Head of caudate nucleus (tissue), 42 donors: ENCODE results near the gene BLACAT1.
A peak's percentile ranks its signal among the peaks of the same experiment; 100 is the strongest.
"Not testable (repeated sequence)": the region's sequence is repeated elsewhere in the genome, so short reads cannot be mapped to it uniquely, and the experiment has no call there.

Experiments used
- DNase-seq, 42 donors: peaks; one replicate each; pipeline versions ENCODE4 v3.0.0 to v3.0.0-alpha.2; 2020 to 2021; ENCODE audit warnings: mixed read lengths in 7 of 42
- intact Hi-C: fragments of 100-400 bp; cut with DNase I; formaldehyde crosslinking; loops from one replicate; pipeline ENCODE4 v1.15.0; 2022

The BLACAT1 gene

GRCh38 chr1:205446828-205447227 lies 9.0 kb downstream of the BLACAT1 start:
- intact Hi-C loops: no loop called here
- peak in 4 of 42 donors; percentile 16 to 40 (median 33) for DNase-seq

DNA sequence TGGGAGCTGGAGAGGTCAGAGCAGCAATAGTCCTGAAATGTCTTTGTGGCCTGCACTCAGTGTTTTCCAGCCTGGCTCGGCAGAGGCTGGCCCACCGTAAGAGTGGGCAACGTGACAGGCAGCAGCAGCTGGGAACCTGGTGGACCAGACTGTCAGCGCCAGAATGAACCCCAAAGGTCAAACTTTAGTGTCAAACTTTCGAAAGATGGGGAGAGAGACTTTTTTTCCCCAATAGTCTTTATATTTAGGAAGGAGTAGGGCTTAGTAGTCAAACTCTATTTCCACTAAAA lies 10.3 kb downstream of the BLACAT1 start:
- intact Hi-C loops: no loop called here

GRCh38 chr1:205444931-205445645 lies 10.8 kb downstream of the BLACAT1 start:
- intact Hi-C loops: no loop called here
- DNase-seq: peak in 41 of 42 donors; percentile 27 to 88 (median 64)

More for the DNA sequence above, 10.3 kb downstream of the BLACAT1 start:
- no peak for DNase-seq

GRCh38 chr1:205444300-205444930 lies 11.4 kb downstream of the BLACAT1 start:
- intact Hi-C loops: no loop called here
- no peak for DNase-seq

- DNase-seq: no peak
- intact Hi-C loops: no loop called here
Observed at GRCh38 chr1:205443585-205444299, 12.1 kb downstream of the BLACAT1 start.

GRCh38 chr1:205442051-205442725 lies 13.7 kb downstream of the BLACAT1 start:
- no peak for DNase-seq
- intact Hi-C loops: no loop called here

DNA sequence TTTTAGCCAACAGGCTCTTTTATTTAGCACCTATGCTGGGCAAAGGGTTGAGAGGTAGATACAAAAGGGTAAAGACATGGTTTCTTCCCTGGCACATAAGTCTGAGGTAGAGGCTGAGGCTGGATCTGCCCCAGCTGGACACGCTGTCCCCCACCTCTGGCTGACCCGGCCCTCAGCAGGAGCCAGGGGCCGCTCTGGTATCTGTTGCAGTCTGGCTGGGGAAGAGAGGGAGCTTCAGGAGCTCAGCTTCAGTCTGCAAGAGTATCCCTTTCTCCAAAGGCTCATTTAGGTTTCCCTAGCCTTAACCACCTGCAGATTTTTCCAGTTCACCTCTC lies 14.2 kb downstream of the BLACAT1 start:
- intact Hi-C loops: no loop called here
- DNase-seq: no peak

DNA sequence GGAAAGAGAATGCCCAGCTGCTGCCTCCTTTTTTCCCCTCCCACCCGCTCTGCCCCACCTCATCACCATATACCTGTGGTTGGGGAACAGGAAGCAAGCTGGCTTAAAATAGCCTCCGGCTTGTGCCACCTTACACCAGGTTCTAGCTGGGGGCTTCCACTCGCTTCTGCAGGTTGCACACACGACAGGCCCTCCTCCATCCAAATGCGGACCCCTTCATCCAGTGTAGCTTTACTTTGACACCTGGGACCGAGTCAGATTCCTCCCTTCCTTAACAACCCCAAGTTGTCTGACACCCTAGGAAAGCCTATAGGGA lies 14.6 kb downstream of the BLACAT1 start:
- intact Hi-C loops: no loop called here
- DNase-seq: no peak

DNA sequence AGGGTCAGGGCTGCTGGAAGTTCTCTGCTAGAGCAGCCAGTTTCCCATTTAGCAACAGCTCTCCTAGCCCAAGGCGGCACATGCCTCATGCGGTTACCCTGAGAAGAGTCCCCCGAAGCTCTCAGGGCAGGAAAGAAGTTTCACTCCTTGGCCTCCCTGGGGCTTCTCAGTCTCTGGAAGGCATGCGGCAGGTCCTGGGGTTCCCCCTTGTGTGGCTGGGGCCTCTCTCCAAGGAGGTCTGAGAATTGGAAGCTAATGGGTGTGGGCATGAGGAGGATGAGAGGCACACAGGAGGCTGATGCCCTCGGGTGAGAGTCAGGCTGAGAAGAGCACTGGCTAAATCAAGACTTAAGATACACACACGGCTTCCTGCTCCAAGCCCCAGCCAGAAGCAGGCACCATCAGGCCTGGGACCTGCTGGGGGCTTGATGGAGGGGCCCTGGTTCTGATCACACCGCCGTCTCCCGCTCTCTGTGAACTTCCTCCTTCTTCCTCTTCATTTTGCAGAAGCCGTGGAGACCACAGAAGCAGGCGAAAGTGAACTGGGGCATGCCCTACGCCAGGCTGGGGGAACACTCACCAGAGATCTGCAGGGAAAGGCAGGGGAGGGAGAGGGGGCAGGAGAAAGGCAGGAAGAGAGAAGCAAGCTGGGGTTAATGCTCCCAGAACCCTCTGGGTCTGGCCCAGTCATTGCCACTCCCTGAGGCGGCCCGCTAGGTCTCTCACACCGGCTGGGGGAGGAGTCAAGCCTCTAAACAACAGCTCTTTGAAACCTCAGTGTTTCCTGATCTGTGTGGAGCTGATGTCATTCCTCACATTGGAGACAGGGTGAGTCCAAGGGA lies 15.1 kb downstream of the BLACAT1 start:
- DNase-seq: peak in 7 of 42 donors; percentile 10 to 45 (median 30)
- intact Hi-C loops: no loop called here

- DNase-seq: no peak
- intact Hi-C loops: no loop called here
Observed at GRCh38 chr1:205440121-205440475, 15.7 kb downstream of the BLACAT1 start.

DNA sequence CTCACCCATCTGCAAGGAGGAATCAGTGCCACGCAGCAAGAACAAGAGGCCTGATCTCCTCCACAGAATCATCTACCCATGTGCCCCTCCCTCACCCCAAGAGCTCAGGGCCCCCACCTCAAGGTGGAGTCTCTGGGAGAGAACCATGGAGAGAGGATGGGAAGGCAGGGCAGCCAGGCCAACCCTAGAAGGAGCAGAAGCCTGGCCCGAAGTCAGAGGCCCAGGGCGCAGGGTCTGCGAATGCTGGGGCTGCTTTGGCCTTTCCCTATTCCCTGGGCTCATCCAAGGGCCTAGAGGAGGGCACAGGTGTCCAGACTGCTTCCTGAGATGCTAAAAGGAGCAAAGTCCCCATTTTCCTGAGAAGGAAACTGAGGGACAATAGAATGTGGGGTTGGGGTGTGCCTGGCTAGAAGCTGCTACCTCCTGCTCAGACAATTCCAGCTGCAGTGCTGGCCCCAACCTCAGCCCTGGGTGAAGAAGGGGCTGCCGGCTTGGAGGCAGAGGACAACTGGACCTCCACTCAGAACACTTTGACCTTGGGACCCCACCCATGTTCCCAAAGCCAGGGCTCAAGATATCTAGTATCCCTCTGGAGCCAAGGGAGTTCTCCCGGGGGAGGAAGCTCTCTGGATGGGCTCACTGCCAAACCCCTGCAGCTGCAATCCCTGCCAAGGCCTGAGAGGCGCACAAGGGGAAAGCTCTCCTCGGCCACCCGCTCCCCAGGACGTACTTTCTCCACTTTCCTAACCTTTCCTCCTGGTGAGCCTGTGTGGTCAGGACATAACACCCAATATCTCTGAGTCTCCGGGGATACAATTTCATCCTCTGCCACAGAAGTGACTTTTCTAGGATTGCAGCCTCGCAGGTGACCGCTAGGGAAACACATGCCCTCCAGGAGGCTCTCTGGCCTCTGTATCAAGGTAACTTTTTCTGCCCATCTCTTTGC lies 17.4 kb downstream of the BLACAT1 start:
- DNase-seq: peak; percentile 65 to 92 (median 79)
- intact Hi-C loops: loop anchor here (5.0 kb wide), 1 partner anchor 81 kb away; the partner anchor contains the start of gene KLHDC8A

DNA sequence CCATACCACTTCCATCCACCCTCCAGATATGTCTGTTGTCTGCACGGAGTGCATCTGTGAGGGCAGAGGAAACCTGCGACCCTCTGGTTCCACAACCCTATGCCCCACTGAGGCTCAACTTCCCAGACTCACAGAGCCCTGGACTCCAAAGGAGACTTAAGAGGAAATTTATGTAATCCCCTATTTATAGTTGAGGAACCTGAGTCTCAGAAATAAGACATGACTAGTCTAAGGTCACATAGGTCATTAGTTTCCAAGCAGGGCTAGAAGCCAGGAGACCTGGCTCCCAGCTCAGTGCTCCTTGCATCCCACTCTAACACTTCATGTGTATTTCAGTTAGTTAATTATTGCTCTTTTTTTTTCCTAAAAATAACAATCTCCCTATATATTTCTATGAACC lies 18.3 kb downstream of the BLACAT1 start:
- intact Hi-C loops: loop anchor here (5.0 kb wide), 1 partner anchor 80 kb away; the partner anchor contains the start of gene KLHDC8A
- DNase-seq: no peak

DNA sequence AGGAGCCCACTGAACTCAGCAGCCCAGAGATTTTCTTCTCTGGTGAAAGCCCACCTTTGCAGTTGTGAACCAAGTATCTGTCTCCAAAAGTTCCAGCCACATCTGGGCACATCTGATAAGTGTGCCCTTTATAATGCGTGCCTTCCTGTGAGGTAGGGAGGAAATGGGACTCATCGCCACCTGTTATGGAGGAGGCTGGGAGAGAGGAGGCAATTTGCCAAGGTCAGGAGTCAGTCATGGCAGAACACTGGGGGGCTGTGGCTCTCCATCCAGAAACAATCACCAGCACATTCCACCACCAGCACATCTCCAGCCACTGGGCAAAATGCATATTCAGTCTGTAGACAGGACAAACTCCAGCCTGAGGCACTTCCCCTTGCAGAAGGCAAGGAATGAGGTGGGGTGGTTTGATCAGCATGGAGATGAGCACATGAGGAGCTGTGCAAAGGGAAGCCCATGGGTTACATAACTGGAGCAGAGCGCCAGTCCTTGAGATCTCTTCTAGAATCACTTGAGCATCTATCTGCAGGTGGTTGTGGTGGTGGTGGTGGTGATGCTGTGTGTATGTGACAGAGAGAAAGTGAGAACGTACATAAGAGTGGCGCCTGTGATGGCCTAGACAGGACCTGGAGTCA lies 19.0 kb downstream of the BLACAT1 start:
- DNase-seq: no peak
- intact Hi-C loops: loop anchor here (5.0 kb wide), 1 partner anchor 80 kb away; the partner anchor contains the start of gene KLHDC8A

DNA sequence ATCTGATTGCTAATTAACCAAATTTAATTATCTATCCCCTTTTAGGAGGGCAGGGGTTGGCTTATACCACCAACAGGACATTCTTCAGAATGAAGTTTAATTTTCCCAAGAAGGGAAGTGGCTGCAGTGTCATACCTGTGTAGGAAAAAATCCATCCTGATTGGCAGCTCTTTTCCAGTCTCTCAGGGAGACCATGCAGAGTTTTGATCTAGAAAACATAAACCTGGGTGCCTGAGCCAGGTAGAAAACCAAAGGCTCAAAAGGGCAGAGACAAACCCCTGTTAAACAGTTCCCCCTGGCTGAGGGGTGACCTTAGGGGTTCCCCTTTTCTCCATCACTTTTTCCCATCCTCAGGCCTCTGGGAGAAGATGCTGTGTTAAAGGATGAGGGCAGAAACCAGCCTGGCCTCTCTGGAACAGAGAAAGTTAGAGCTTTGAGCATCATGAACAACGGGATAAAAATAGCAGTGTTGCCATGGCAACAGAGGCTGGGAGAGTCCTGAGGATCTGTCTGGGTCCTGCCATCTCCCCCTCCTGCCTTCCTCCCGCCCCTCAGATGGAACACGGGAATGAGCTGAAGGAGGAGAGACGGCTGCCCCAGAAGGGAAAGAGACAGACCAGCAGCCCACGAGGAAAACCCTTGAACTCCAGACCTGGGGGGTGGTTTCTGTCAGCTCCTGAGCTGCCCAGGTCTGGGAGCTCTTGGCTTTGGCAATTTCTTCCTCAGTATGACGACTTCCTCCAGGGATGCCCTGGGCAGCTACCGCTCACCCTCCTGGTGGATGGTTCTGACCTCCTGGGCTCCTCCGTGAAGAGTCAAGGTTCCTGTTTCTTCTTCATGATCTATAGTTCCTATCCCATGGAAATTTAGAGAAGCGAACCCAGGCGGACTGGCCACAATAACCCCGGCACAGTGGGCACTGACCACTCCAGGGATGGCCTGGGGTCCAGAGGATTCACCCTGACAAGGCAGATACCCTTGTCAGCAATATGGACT lies 20.0 kb downstream of the BLACAT1 start:
- intact Hi-C loops: loop anchor here (5.0 kb wide), 1 partner anchor 79 kb away; the partner anchor contains the start of gene KLHDC8A
- peak in 41 of 42 donors; percentile 22 to 92 (median 61) for DNase-seq

- DNase-seq: no peak
- intact Hi-C loops: loop anchor here (5.0 kb wide), 2 partner anchors 48 to 77 kb away; partner anchors contain the start of gene KLHDC8A
Observed at GRCh38 chr1:205434738-205435137, 21.1 kb downstream of the BLACAT1 start.

DNA sequence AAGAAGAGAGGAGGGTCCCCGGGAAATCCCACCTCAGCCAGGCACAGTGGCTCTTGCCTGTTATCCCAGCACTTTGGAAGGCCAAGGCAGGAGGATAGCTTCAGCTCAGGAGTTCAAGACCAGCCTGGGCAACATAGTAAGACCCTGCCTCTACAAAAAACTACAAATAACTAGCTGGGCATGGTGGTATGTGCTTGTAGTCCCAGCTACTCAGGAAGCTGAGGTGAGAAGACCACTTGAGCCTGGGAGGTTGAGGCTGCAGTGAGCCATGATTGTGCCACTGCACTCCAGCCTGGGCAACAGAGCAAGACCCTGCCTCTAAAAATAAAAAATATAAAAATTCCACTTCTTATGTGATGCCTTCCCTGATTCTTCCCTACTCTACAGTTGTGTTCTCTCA lies 23.2 kb downstream of the BLACAT1 start:
- intact Hi-C loops: loop anchor here (5.0 kb wide), 1 partner anchor 50 kb away; no protein-coding TSS in a partner anchor

More for the DNA sequence above, 23.2 kb downstream of the BLACAT1 start:
- not testable (repeated sequence) for DNase-seq
